Common myeloid progenitor, CD34-positive (primary cell): Measurements from ENCODE around the gene GABRG3.

Source experiments
- CTCF ChIA-PET: fragments of 350-600 bp; sonication (Branson Sonifier 250); formaldehyde crosslinking; loops from one replicate; lab custom pipeline; 2021; ENCODE audit warnings: antibody characterized with exemption; lab: Charles Lee
- POLR2A ChIA-PET: fragments of 350-600 bp; sonication (Branson Sonifier 250); formaldehyde crosslinking; loops from one replicate; lab custom pipeline; 2021; ENCODE audit warnings: antibody characterized with exemption; lab: Charles Lee
- DNase-seq, 3 donors: peaks; one replicate each; pipeline versions ENCODE4 v3.0.0 to v3.0.0-alpha.2; 2013
- H3K27ac ChIP-seq, 2 experiments: 1 replicate in 1 of 2; 2 replicates in 1 of 2; pipeline ENCODE4 v1.7.0; 2013; ENCODE audit warnings: inconsistent platforms in 2 of 2, low read length in 2 of 2, mild to moderate bottlenecking in 2 of 2, low read depth in 1 of 2, moderate library complexity in 1 of 2; ENCODE audit not compliant: severe bottlenecking in 2 of 2, insufficient read depth in 1 of 2, poor library complexity in 1 of 2
- H3K27me3 ChIP-seq, 5 experiments: replicated peaks in 2 of 5; 1 replicate in 3 of 5; 2 replicates in 2 of 5; pipeline versions ENCODE4 v1.6.1 to v1.7.0; 2013; ENCODE audit warnings: low read length in 4 of 5, mild to moderate bottlenecking in 2 of 5, moderate library complexity in 2 of 5, inconsistent platforms in 1 of 5; ENCODE audit not compliant: insufficient read depth in 5 of 5, control insufficient read depth in 4 of 5
- H3K36me3 ChIP-seq, 4 experiments: 1 replicate in 2 of 4; 2 replicates in 2 of 4; pipeline versions ENCODE4 v1.6.1 to v1.7.0; 2013; ENCODE audit warnings: low read length in 3 of 4, control low read depth in 1 of 4, mild to moderate bottlenecking in 1 of 4; ENCODE audit not compliant: control insufficient read depth in 4 of 4, insufficient read depth in 4 of 4
- H3K4me1 ChIP-seq, 4 experiments: 1 replicate in 3 of 4; 2 replicates in 1 of 4; pipeline versions ENCODE4 v1.6.1 to v1.7.1; 2013; ENCODE audit warnings: low read length in 3 of 4, mild to moderate bottlenecking in 3 of 4, control low read depth in 1 of 4, inconsistent platforms in 1 of 4, moderate library complexity in 1 of 4; ENCODE audit not compliant: control insufficient read depth in 4 of 4, insufficient read depth in 4 of 4; ENCODE audit errors: control extremely low read depth in 1 of 4
- H3K4me3 ChIP-seq, 7 experiments: 1 replicate in 4 of 7; 2 replicates in 3 of 7; pipeline versions ENCODE4 v1.5.1 to v1.7.0; 2013; ENCODE audit warnings: mild to moderate bottlenecking in 7 of 7, low read length in 6 of 7, moderate library complexity in 6 of 7, inconsistent platforms in 2 of 7, low read depth in 2 of 7, control low read depth in 1 of 7; ENCODE audit not compliant: insufficient read depth in 4 of 7, control insufficient read depth in 1 of 7; ENCODE audit errors: extremely low read depth in 1 of 7
- H3K9me3 ChIP-seq, 5 experiments: 1 replicate in 4 of 5; 2 replicates in 1 of 5; pipeline versions ENCODE4 v1.6.1 to v1.7.1; 2013; ENCODE audit warnings: low read length in 4 of 5, mild to moderate bottlenecking in 2 of 5, inconsistent platforms in 1 of 5, low read depth in 1 of 5, moderate library complexity in 1 of 5; ENCODE audit not compliant: control insufficient read depth in 4 of 5, insufficient read depth in 2 of 5; ENCODE audit errors: control extremely low read depth in 1 of 5
- WGBS: methylation state at CpG from one replicate; pipeline ENCODE4 v1.1.5; 2013; ENCODE audit not compliant: insufficient coverage; 5-methylcytosine and 5-hydroxymethylcytosine counted together

The GABRG3 gene

GRCh38 chr15:27341780-27342343 lies 370.9 kb downstream of the GABRG3 start:
- Histone ChIP-seq H3K27ac (no peak overlapping the region), H3K36me3 (no peaks in the 10 kb centered on the region), H3K4me1 (no peaks in the 10 kb centered on the region), H3K9me3 (no peaks in the 10 kb centered on the region), H3K4me3 (no peak overlapping the region), H3K27me3 (no peaks in the 10 kb centered on the region)
- ChIA-PET CTCF (interaction anchor here (1.3 kb wide), 1 partner anchor 16 kb away, joined by 4 read pairs; no protein-coding TSS in a partner anchor), POLR2A (no interaction called here)
- WGBS = 62% methylated on average over 7 of the region's 7 CpGs
- DNase-seq = no peak

GRCh38 chr15:27342991-27343390 lies 372.0 kb downstream of the GABRG3 start:
- no peaks in the 10 kb centered on the region for H3K27me3 ChIP-seq
- H3K27ac ChIP-seq = no peak overlapping the region
- DNase-seq = no peak
- H3K4me1 ChIP-seq = no peaks in the 10 kb centered on the region
- ChIA-PET POLR2A (no interaction called here), CTCF (no interaction called here)
- H3K36me3 ChIP-seq = no peaks in the 10 kb centered on the region
- 78% methylated on average over 8 of the region's 8 CpGs for WGBS
- no peaks in the 10 kb centered on the region for H3K9me3 ChIP-seq
- H3K4me3 ChIP-seq = no peak overlapping the region

GRCh38 chr15:27352136-27352535 lies 381.2 kb downstream of the GABRG3 start:
- no peaks in the 10 kb centered on the region for H3K4me1 ChIP-seq
- WGBS = 95% methylated on average over 12 of the region's 12 CpGs
- no peaks in the 10 kb centered on the region for H3K36me3 ChIP-seq
- ChIA-PET CTCF (no interaction called here), POLR2A (no interaction called here)
- no peak overlapping the region for H3K4me3 ChIP-seq
- H3K27ac ChIP-seq = no peak overlapping the region
- H3K9me3 ChIP-seq = peaks cover 0 to 3% (median 0%) of the 10 kb centered on the region in 5 experiments
- no peak for DNase-seq
- H3K27me3 ChIP-seq = no peaks in the 10 kb centered on the region

- ChIA-PET POLR2A (no interaction called here), CTCF (interaction anchor here (0.9 kb wide), 1 partner anchor 30 kb away, joined by 3 read pairs; no protein-coding TSS in a partner anchor)
- DNase-seq = no peak
- H3K36me3 ChIP-seq = no peaks in the 10 kb centered on the region
- peaks cover 0 to 3% (median 0%) of the 10 kb centered on the region in 5 experiments for H3K9me3 ChIP-seq
- H3K4me3 ChIP-seq = no peak overlapping the region
- H3K4me1 ChIP-seq = no peaks in the 10 kb centered on the region
- H3K27me3 ChIP-seq = peaks cover 0 to 9% (median 2%) of the 10 kb centered on the region in 5 experiments
- 20% methylated on average over 1 of the region's 2 CpGs for WGBS
- no peak overlapping the region for H3K27ac ChIP-seq
These were observed 382.9 kb downstream of the GABRG3 start for GRCh38 chr15:27353856-27354255.

GRCh38 chr15:27358751-27359434 lies 387.9 kb downstream of the GABRG3 start:
- Histone ChIP-seq H3K36me3 (no peaks in the 10 kb centered on the region), H3K4me3 (no peak overlapping the region), H3K27me3 (peaks cover 0 to 11% (median 4%) of the 10 kb centered on the region in 5 experiments), H3K4me1 (no peaks in the 10 kb centered on the region), H3K9me3 (peaks cover 0 to 2% (median 0%) of the 10 kb centered on the region in 5 experiments), H3K27ac (no peak overlapping the region)
- 12% methylated on average over 14 of the region's 19 CpGs for WGBS
- CTCF ChIA-PET = interaction anchor here (1.0 to 1.6 kb wide), 4 partner anchors 12 to 468 kb away, joined by 3 to 5 read pairs (median 4); no protein-coding TSS in a partner anchor
- POLR2A ChIA-PET = no interaction called here
- peak in 2 of 3 donors; percentile 1 to 16 for DNase-seq

GRCh38 chr15:27359586-27359985 lies 388.6 kb downstream of the GABRG3 start:
- CTCF ChIA-PET = interaction anchor here (1.3 to 1.6 kb wide), 3 partner anchors 12 to 468 kb away, joined by 3 to 5 read pairs (median 4); no protein-coding TSS in a partner anchor
- Histone ChIP-seq H3K36me3 (no peaks in the 10 kb centered on the region), H3K4me1 (no peaks in the 10 kb centered on the region), H3K27ac (no peak overlapping the region), H3K27me3 (peaks cover 0 to 11% (median 4%) of the 10 kb centered on the region in 5 experiments), H3K9me3 (no peaks in the 10 kb centered on the region), H3K4me3 (no peak overlapping the region)
- POLR2A ChIA-PET = no interaction called here
- DNase-seq = no peak
- 91% methylated on average over 6 of the region's 7 CpGs for WGBS

GRCh38 chr15:27360316-27360715 lies 389.3 kb downstream of the GABRG3 start:
- Histone ChIP-seq H3K36me3 (no peaks in the 10 kb centered on the region), H3K9me3 (no peaks in the 10 kb centered on the region), H3K27ac (no peak overlapping the region), H3K27me3 (peaks cover 0 to 11% (median 4%) of the 10 kb centered on the region in 5 experiments), H3K4me3 (no peak overlapping the region), H3K4me1 (no peaks in the 10 kb centered on the region)
- ChIA-PET POLR2A (no interaction called here), CTCF (no interaction called here)
- no peak for DNase-seq
- 78% methylated on average over 7 of the region's 7 CpGs for WGBS
